ENCODE results near the gene ODC1.

- TF ChIP-seq CTCF (IDR thresholded peaks at IDR 0.05) (no peak), TAF1 (IDR thresholded peaks at IDR 0.05; ENCODE audit: borderline replicate concordance, low read depth, low read length) (no peak), RCOR1 (IDR thresholded peaks at IDR 0.05; ENCODE audit: low read length) (no peak), MXI1 (IDR thresholded peaks at IDR 0.05; ENCODE audit: low read depth, low read length) (no peak), RFX5 (IDR thresholded peaks at IDR 0.05; ENCODE audit: low read length) (no peak)
These were observed 56.0 kb downstream of the ODC1 start for GRCh38 chr2:10392100-10392499.
